DND-41 (cell line): ENCODE results near the gene TRAPPC14.

Experiments
- CTCF ChIP-seq: IDR thresholded peaks from 2 replicates; pipeline ENCODE4 v1.5.1; 2012; ENCODE audit warnings: borderline replicate concordance, low read length, moderate library complexity, mild to moderate bottlenecking; ENCODE audit not compliant: poor library complexity, severe bottlenecking; ENCODE audit errors: extremely low read depth
- EZH2 ChIP-seq: IDR thresholded peaks from 3 replicates; pipeline ENCODE4 v1.6.1; 2012; ENCODE audit warnings: borderline replicate concordance, low read depth, mild to moderate bottlenecking, moderate library complexity, low read length, inconsistent platforms; ENCODE audit not compliant: severe bottlenecking

- TF ChIP-seq EZH2, result no peak
- TF ChIP-seq CTCF, result no peak
Observed at GRCh38 chr7:100160067-100160466, 1.5 kb upstream of the TRAPPC14 start.
